Esophagus squamous epithelium (tissue), 4 donors: ENCODE data around the gene CNRIP1.

ENCODE experiments used
- CTCF ChIP-seq, 6 experiments: fragments of 450-650 bp in 4 of 6; fragments of 200-600 bp in 2 of 6; sonication (generic) in 2 of 6; IDR thresholded peaks; one replicate each; pipeline ENCODE4 v1.5.1; 2016 to 2019; ENCODE audit warnings: antibody characterized with exemption in 6 of 6, mild to moderate bottlenecking in 4 of 6, moderate library complexity in 4 of 6
- POLR2A ChIP-seq, 4 donors: fragments of 450-650 bp; IDR thresholded peaks; one replicate each; pipeline ENCODE4 v1.6.1; 2017; ENCODE audit warnings: antibody characterized with exemption in 4 of 4, mild to moderate bottlenecking in 4 of 4, moderate library complexity in 3 of 4

GRCh38 chr2:68333931-68334330 lies 14.2 kb upstream of the CNRIP1 start:
- TF ChIP-seq CTCF (IDR thresholded peaks at IDR 0.05) (no peak), POLR2A (IDR thresholded peaks at IDR 0.05) (no peak)
